ENCODE measurements around the gene CFAP100.

Gene CFAP100

GRCh38 chr3:126447456-126448106 is 52.9 kb downstream of the CFAP100 start:
- Histone ChIP-seq H3K9me2 (ENCODE audit: low read depth, low read length) (no peaks in the 10 kb centered on the region), H3K4me1 (ENCODE audit: insufficient read depth, low read length, severe bottlenecking) (no peaks in the 10 kb centered on the region), H4K20me1 (ENCODE audit: insufficient read depth, low read length) (no peaks in the 10 kb centered on the region), H3K4me2 (ENCODE audit: low read length) (no peak overlapping the region), H3K27ac (ENCODE audit: low read depth, low read length, poor library complexity, severe bottlenecking) (no peak overlapping the region), H3K9ac (ENCODE audit: low read length) (no peak overlapping the region), H3K79me2 (ENCODE audit: insufficient read depth, low read length) (no peaks in the 10 kb centered on the region), H2AFZ (ENCODE audit: low read length) (no peak overlapping the region), H3K36me3 (ENCODE audit: insufficient read depth, low read length) (peaks cover 12% of the 10 kb centered on the region; the same call in 1 of the 2 replicates), H3K9me3 (ENCODE audit: low read length) (no peaks in the 10 kb centered on the region), H3F3A (ENCODE audit: insufficient read depth, low read length) (no peaks in the 10 kb centered on the region), H3K27me3 (ENCODE audit: insufficient read depth, low read length) (no peaks in the 10 kb centered on the region), H3K4me3 (ENCODE audit: low read depth, low read length, poor library complexity, severe bottlenecking) (no peak overlapping the region)
- TF ChIP-seq EZH2 (IDR thresholded peaks at IDR 0.05; ENCODE audit: borderline replicate concordance, low read length) (no peak), CTCF (IDR thresholded peaks at IDR 0.05; ENCODE audit: low read length) (no peak)

GRCh38 chr3:126448136-126448892 is 53.6 kb downstream of the CFAP100 start:
- Histone ChIP-seq H4K20me1 (ENCODE audit: insufficient read depth, low read length) (no peaks in the 10 kb centered on the region), H2AFZ (ENCODE audit: low read length) (no peak overlapping the region), H3K9ac (ENCODE audit: low read length) (no peak overlapping the region), H3K79me2 (ENCODE audit: insufficient read depth, low read length) (no peaks in the 10 kb centered on the region), H3K4me3 (ENCODE audit: low read depth, low read length, poor library complexity, severe bottlenecking) (no peak overlapping the region), H3K9me3 (ENCODE audit: low read length) (no peaks in the 10 kb centered on the region), H3K27ac (ENCODE audit: low read depth, low read length, poor library complexity, severe bottlenecking) (no peak overlapping the region), H3K36me3 (ENCODE audit: insufficient read depth, low read length) (peaks cover 18% of the 10 kb centered on the region; the same call in 1 of the 2 replicates), H3K4me2 (ENCODE audit: low read length) (no peak overlapping the region), H3K4me1 (ENCODE audit: insufficient read depth, low read length, severe bottlenecking) (no peaks in the 10 kb centered on the region), H3F3A (ENCODE audit: insufficient read depth, low read length) (no peaks in the 10 kb centered on the region), H3K27me3 (ENCODE audit: insufficient read depth, low read length) (no peaks in the 10 kb centered on the region), H3K9me2 (ENCODE audit: low read depth, low read length) (no peaks in the 10 kb centered on the region)
- TF ChIP-seq EZH2 (IDR thresholded peaks at IDR 0.05; ENCODE audit: borderline replicate concordance, low read length) (no peak), CTCF (IDR thresholded peaks at IDR 0.05; ENCODE audit: low read length) (no peak)

- peaks cover 21% of the 10 kb centered on the region; the same call in 1 of the 2 replicates for H3K36me3 ChIP-seq (ENCODE audit: insufficient read depth, low read length)
- no peaks in the 10 kb centered on the region for H3K9me3 ChIP-seq (ENCODE audit: low read length)
- H3K79me2 ChIP-seq (ENCODE audit: insufficient read depth, low read length) = no peaks in the 10 kb centered on the region
- no peak overlapping the region for H3K4me2 ChIP-seq (ENCODE audit: low read length)
- no peaks in the 10 kb centered on the region for H3F3A ChIP-seq (ENCODE audit: insufficient read depth, low read length)
- TF ChIP-seq CTCF (IDR thresholded peaks at IDR 0.05; ENCODE audit: low read length) = no peak
- no peak for TF ChIP-seq EZH2 (IDR thresholded peaks at IDR 0.05; ENCODE audit: borderline replicate concordance, low read length)
- H3K4me1 ChIP-seq (ENCODE audit: insufficient read depth, low read length, severe bottlenecking) = no peaks in the 10 kb centered on the region
- H3K9me2 ChIP-seq (ENCODE audit: low read depth, low read length) = no peaks in the 10 kb centered on the region
- no peak overlapping the region for H3K27ac ChIP-seq (ENCODE audit: low read depth, low read length, poor library complexity, severe bottlenecking)
- H4K20me1 ChIP-seq (ENCODE audit: insufficient read depth, low read length) = no peaks in the 10 kb centered on the region
- no peak overlapping the region for H2AFZ ChIP-seq (ENCODE audit: low read length)
- no peaks in the 10 kb centered on the region for H3K27me3 ChIP-seq (ENCODE audit: insufficient read depth, low read length)
- no peak overlapping the region for H3K9ac ChIP-seq (ENCODE audit: low read length)
- no peak overlapping the region for H3K4me3 ChIP-seq (ENCODE audit: low read depth, low read length, poor library complexity, severe bottlenecking)
Measured at GRCh38 chr3:126448893-126449180, 54.1 kb downstream of the CFAP100 start.

Data from OCI-LY1 (cell line).